SK-N-SH (cell line): ENCODE data around the gene EIF3A. TPM values are rescaled to one million over a fixed set of nuclear protein-coding genes. Genes with fewer than 3 reads are reported as not detected.

Source experiments
- EP300 ChIP-seq, 2 experiments: IDR thresholded peaks; 2 replicates each; pipeline versions ENCODE4 v1.4.0 to v1.6.1; 2012; ENCODE audit warnings: borderline replicate concordance in 1 of 2, low read depth in 1 of 2, low read length in 1 of 2
- EZH2phosphoT487 ChIP-seq: fragments of 200-600 bp; sonication (generic); IDR thresholded peaks from 2 replicates; pipeline ENCODE4 v1.6.1; 2017; ENCODE audit warnings: low read depth, mixed run types, mild to moderate bottlenecking, antibody characterized with exemption, moderate library complexity, borderline replicate concordance
- MXI1 ChIP-seq: IDR thresholded peaks from 2 replicates; pipeline ENCODE4 v1.6.1; 2012; ENCODE audit warnings: mild to moderate bottlenecking, low read depth, low read length, improper control_type of control experiment
- POLR2AphosphoS5 ChIP-seq: IDR thresholded peaks from 2 replicates; pipeline ENCODE4 v1.6.1; 2012; ENCODE audit warnings: low read depth, low read length
- RCOR1 ChIP-seq: fragments of 150-350 bp; IDR thresholded peaks from 2 replicates; pipeline ENCODE4 v1.6.1; 2017; ENCODE audit warnings: antibody characterized with exemption, low read length
- TCF12 ChIP-seq: IDR thresholded peaks from 2 replicates; pipeline ENCODE4 v1.4.0; 2012
- YY1 ChIP-seq: IDR thresholded peaks from 2 replicates; pipeline ENCODE4 v1.4.0; 2012; ENCODE audit warnings: low read depth, mild to moderate bottlenecking
- polyA plus RNA-seq, 3 experiments: library from polyadenylated mRNA; depleted of rRNA; stranded (reverse); fragments of >200 nt; gene quantifications; 2 replicates each; pipeline ENCODE4 v1.2.3, GENCODE V29; 2012
- TF ChIP-seq, protein P1 (sequence below): fragments of 200-600 bp; sonication (generic); IDR thresholded peaks from 2 replicates; pipeline ENCODE4 v1.6.1; 2017; ENCODE audit warnings: antibody characterized with exemption, mild to moderate bottlenecking, moderate library complexity
- TF ChIP-seq, protein P2 (sequence below): IDR thresholded peaks from 2 replicates; pipeline ENCODE4 v1.4.0; 2012; ENCODE audit warnings: low read depth, borderline replicate concordance
- TF ChIP-seq, protein P3 (sequence below): IDR thresholded peaks from 2 replicates; pipeline ENCODE4; 2012
- TF ChIP-seq, protein P4 (sequence below): IDR thresholded peaks from 2 replicates; pipeline ENCODE4 v1.6.1; 2012; ENCODE audit warnings: mild to moderate bottlenecking, low read depth, low read length, moderate library complexity
- TF ChIP-seq, protein P5 (sequence below): fragments of 150-350 bp; IDR thresholded peaks from 2 replicates; pipeline ENCODE4 v1.6.1; 2016; ENCODE audit warnings: mild to moderate bottlenecking, low read depth, low read length

The EIF3A gene
- polyA plus RNA-seq, 1 of the 3 experiments (the other 2 are of a cell fraction): 25.8 TPM

DNA sequence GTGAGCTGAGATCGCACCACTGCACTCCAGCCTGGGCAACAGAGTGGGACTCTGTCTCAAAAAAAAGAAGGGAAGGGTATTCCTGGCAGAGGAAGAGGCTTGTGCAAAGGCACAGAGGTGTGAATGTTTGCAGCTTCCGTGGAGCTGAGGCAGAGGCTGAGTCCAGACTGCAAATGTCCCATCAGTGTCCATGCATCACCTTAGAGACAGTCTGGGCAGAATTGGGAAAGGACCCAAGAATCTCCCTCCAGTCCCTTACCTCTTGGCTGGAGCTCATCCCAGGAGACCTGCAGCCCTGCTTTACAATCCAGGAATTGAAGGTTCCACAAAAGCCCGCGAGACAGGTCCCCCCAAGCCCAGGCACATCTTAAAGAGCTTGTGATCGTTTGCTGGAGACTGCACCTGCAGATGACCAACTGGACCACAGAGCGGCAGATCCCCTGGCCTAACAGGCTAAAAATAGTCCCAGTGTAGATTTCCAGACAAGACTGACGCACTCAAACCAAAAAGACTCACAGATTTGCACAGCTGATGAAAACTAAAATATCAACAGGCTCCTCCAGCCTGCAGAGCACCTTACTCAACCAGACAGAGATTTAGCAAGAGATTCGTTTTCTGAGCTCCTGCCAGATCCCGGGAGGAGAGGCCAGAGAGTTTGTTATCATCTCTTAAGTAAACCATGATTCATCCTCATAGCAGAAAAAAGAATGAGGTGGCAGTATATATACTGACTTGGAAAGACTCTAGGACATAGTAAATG is 74.0 kb downstream of the EIF3A start (continued):
- TF ChIP-seq, protein P1, sequence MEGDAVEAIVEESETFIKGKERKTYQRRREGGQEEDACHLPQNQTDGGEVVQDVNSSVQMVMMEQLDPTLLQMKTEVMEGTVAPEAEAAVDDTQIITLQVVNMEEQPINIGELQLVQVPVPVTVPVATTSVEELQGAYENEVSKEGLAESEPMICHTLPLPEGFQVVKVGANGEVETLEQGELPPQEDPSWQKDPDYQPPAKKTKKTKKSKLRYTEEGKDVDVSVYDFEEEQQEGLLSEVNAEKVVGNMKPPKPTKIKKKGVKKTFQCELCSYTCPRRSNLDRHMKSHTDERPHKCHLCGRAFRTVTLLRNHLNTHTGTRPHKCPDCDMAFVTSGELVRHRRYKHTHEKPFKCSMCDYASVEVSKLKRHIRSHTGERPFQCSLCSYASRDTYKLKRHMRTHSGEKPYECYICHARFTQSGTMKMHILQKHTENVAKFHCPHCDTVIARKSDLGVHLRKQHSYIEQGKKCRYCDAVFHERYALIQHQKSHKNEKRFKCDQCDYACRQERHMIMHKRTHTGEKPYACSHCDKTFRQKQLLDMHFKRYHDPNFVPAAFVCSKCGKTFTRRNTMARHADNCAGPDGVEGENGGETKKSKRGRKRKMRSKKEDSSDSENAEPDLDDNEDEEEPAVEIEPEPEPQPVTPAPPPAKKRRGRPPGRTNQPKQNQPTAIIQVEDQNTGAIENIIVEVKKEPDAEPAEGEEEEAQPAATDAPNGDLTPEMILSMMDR: no peak
- peak in 1 of 2 experiments; percentile 58; a peak in 2 of 4 replicates for TF ChIP-seq EP300 (IDR thresholded peaks at IDR 0.05; ENCODE audit: borderline replicate concordance in 1 of 2, low read depth in 1 of 2, low read length in 1 of 2)
- TF ChIP-seq, protein P2, sequence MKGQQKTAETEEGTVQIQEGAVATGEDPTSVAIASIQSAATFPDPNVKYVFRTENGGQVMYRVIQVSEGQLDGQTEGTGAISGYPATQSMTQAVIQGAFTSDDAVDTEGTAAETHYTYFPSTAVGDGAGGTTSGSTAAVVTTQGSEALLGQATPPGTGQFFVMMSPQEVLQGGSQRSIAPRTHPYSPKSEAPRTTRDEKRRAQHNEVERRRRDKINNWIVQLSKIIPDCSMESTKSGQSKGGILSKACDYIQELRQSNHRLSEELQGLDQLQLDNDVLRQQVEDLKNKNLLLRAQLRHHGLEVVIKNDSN: 0 out of 2 replicates have a peak, but pooled peaks have one; percentile 22
- peak; percentile 46; the same call in 1 of the 2 replicates for TF ChIP-seq POLR2AphosphoS5
- no peak for TF ChIP-seq YY1
- no peak for TF ChIP-seq MXI1
- TF ChIP-seq, protein P3, sequence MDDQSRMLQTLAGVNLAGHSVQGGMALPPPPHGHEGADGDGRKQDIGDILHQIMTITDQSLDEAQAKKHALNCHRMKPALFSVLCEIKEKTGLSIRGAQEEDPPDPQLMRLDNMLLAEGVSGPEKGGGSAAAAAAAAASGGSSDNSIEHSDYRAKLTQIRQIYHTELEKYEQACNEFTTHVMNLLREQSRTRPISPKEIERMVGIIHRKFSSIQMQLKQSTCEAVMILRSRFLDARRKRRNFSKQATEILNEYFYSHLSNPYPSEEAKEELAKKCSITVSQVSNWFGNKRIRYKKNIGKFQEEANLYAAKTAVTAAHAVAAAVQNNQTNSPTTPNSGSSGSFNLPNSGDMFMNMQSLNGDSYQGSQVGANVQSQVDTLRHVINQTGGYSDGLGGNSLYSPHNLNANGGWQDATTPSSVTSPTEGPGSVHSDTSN: peak; percentile 76
- peak; percentile 92 for TF ChIP-seq TCF12
- TF ChIP-seq, protein P4, sequence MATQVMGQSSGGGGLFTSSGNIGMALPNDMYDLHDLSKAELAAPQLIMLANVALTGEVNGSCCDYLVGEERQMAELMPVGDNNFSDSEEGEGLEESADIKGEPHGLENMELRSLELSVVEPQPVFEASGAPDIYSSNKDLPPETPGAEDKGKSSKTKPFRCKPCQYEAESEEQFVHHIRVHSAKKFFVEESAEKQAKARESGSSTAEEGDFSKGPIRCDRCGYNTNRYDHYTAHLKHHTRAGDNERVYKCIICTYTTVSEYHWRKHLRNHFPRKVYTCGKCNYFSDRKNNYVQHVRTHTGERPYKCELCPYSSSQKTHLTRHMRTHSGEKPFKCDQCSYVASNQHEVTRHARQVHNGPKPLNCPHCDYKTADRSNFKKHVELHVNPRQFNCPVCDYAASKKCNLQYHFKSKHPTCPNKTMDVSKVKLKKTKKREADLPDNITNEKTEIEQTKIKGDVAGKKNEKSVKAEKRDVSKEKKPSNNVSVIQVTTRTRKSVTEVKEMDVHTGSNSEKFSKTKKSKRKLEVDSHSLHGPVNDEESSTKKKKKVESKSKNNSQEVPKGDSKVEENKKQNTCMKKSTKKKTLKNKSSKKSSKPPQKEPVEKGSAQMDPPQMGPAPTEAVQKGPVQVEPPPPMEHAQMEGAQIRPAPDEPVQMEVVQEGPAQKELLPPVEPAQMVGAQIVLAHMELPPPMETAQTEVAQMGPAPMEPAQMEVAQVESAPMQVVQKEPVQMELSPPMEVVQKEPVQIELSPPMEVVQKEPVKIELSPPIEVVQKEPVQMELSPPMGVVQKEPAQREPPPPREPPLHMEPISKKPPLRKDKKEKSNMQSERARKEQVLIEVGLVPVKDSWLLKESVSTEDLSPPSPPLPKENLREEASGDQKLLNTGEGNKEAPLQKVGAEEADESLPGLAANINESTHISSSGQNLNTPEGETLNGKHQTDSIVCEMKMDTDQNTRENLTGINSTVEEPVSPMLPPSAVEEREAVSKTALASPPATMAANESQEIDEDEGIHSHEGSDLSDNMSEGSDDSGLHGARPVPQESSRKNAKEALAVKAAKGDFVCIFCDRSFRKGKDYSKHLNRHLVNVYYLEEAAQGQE: no peak
- TF ChIP-seq, protein P5, sequence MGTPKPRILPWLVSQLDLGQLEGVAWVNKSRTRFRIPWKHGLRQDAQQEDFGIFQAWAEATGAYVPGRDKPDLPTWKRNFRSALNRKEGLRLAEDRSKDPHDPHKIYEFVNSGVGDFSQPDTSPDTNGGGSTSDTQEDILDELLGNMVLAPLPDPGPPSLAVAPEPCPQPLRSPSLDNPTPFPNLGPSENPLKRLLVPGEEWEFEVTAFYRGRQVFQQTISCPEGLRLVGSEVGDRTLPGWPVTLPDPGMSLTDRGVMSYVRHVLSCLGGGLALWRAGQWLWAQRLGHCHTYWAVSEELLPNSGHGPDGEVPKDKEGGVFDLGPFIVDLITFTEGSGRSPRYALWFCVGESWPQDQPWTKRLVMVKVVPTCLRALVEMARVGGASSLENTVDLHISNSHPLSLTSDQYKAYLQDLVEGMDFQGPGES: no peak
- no peak for TF ChIP-seq EZH2phosphoT487
- no peak for TF ChIP-seq RCOR1
